GM19455 (cell line): ENCODE results near the gene VSTM2L.
"Not testable (repeated sequence)": the region's sequence is repeated elsewhere in the genome, so short reads cannot be mapped to it uniquely, and the experiment has no call there.

ENCODE experiments used
- ATAC-seq: cut with Tn5 transposase; IDR thresholded peaks from one replicate; pipeline ENCODE4 v1.9.1; 2021; ENCODE audit not compliant: unreplicated experiment

VSTM2L gene, protein sequence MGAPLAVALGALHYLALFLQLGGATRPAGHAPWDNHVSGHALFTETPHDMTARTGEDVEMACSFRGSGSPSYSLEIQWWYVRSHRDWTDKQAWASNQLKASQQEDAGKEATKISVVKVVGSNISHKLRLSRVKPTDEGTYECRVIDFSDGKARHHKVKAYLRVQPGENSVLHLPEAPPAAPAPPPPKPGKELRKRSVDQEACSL

DNA sequence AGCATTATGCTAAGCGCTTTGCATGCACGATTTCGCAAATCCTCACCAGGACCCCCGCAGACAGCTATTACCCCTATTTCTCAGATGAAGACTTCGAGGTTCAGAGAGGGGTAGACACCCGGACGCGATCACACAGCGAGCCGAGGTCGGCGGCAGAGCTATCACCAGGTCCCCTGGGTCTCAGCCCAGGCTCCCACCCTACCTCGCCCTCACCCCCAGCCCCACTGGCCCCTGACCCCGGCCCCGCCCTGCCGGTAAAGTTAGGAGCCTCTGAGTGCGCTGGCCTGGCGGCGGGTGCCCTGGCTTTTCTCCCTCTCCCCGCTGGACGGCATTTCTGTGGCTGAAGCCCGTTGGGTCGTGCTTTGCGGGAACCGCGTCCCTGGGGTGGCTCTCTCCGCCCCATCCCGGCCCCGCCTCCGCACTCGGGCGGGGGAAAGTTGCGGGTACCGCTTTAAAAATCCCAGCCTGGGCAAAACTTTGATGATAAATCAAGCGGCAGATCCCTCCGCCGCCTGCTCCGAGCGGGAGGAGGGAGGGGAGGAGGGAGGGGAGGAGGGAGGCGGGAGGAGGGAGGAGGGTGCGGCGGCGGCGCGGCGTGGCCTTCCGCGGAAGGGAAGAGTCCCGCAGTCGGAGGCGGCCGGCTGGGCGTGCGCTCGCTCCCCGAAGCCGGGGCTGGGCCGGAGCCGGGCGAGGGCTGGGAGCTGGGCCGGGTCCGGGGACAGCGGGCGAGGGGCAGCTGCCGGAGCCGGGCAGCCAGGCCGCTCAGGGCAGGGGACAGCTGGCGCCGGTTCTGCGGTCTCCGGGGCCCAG is at the start of gene VSTM2L:
TSS of gene VSTM2L (plus strand) at position 624 of the 810 bp plus-strand sequence. CDS start 224 bp downstream, outside the sequence.
- ATAC-seq, result no peak

DNA sequence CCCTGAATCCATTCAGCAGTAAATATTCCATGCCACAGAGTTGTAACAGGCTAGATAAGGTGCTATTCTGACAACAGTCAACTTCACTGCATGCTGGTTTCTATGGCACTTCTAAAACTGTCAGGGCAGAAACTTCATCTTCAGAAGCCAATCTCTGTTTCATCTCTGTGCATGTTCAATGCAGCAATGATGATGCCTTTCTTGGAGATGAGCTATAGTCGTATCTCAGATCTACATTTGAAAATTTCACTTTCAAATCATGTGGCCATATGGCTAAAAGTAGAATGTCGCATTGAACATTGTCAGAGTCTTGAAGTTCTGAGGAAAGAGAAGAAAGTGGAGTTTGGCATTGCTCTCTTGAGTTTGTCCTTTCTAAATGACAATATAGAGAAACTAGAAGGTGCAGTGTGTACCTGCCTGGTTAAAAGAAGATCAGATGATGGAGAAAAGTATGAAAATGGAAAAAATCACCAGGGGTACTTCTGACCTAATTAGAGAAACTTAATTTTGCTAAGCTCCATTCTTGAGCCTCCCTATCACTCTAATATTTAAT is 49.0 kb upstream of the VSTM2L start:
- peak; percentile 66 for ATAC-seq

DNA sequence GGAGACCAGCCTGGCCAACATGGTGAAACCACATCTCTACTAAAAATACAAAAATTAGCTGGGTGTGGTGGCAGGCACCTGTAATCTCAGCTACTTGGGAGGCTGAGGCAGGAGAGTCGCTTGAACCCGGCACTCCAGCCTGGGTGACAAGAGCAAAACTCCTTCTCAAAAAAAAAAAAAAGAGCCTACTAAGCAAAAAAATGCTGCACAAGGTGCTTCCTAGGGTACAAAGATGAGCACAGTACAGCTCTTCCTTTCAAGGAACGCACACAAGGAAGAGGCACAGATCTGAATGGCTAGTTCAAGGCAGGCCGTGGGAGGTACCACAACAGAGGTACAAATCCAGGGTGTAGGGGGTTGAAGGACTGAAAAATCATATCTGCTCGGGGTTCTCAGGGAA is 46.9 kb upstream of the VSTM2L start:
- ATAC-seq, result not testable (repeated sequence)

DNA sequence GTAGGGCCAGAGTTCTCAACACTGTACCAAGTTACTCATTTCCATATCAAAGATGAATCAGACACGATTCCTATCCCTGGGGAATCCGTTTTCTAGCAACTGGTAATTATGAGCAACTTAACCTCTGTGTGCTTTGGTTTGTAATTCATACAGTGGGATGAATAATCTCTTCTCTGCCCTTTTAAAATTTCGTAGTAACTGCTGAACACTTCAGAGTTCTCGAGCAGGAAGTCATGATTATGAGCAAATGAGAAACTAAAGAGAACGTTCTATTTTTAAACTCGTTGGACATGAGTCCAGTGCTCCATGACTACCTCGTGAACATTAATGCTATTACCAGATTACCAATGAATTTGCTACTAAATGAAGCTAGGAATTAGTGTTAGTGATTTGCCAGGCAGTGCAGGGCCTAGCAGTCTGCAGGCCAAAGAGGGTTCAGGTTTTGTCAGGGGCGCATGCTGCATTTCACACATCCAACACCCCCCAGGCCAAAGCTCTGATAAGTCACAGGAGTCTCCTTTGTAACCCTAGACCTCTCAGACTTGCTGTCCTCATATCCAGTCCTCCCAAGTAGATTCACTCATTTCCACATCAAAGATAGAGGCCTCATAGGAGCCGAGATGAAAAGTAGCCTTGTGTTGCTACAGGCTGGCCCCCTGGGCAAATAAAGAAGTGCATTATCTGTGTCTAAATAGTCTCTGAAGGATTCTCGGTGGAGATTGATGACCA is 45.8 kb upstream of the VSTM2L start:
- ATAC-seq, result no peak

DNA sequence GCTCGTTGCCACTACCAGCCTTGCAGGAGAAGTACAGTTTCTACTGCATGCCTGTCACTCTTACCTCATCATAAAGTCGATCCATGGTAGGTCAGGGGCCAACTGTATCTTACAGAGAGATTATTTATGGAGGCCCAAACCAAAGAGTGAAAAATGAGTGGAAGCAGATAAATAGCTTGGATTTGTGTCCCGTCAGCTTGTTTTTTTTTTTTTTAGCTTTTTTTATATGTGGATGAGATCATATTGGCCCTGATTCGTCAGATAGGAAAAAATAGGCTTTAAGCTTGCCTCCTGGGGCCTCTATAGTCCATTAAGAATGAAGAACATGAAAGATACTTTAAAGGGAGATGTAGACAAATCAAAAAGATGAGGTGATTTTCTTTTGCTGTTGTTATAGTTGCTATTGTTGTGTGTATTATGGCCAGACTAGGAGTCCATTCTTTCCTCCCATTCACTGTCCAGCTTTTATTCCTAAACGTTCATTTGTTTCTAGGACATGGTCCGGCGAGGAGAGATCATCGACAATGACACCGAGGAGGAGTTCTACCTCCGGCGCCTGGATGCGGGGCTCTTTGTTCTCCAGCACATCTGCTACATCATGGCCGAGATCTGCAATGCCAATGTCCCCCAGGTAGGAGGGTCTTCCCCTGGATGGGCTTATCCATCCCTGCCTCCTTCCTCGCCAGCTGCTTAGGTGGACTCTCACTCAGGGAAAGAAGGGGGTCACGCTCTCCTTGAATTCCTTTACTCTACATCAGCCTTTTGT is 43.3 kb upstream of the VSTM2L start:
- no peak for ATAC-seq

DNA sequence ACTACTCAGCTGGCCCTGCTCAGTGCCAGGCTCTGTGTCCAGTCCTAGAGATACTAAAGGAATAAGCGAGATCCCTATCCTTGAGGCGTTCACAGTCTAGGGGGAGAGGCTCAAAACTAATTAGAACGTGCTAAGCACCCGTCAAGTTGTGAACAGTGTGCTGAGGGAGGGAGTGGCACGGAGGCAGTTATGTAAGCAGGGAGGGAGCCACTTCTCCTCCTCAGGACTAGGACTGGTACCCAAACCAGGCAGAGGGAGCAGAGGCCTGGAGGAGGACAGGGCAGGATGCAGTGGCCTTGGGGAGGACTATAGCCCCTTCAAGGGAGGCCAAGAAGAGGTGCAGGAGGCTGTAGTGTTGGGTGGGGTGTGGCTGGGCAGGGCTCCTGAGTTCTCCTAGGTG is 39.6 kb upstream of the VSTM2L start:
- no peak for ATAC-seq

DNA sequence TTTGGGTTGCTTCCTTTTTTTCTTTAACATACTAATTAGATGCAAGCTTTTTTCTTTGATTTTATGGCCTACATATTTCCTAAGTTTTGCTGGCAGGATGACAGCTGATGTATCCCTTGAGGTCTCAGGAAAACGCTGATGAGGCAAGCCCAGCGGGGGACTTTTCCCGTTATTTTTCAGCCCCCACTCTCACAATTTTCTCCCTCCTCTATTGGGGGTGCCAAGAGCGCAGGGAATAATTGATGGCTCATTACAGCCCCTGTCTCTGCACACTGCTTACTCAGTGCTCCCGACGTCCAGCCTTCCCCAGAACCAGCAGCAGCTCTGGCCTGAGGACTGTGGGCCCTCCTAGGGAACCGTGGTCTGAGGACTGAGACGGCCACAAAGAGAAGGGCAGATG is 38.6 kb upstream of the VSTM2L start:
- no peak for ATAC-seq

DNA sequence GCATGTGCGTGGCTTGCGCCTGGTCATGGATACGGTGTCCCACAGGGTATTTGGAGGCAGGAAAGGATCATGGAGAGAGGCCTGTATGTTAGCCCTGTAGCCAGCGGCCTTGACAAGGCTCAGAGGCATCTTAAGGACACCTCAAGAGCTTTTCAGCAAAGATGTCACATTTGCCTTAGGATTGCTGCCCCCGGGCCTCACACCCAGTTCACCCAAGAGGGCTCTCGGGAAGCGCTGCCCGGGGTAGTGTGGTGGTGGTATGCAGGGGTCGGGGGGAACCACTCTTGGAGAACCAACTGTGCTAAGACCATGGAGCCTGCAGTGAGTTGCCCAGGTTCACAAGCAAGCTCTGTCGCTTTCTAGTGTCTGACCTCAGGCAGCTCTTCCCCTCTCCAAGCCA is 36.9 kb upstream of the VSTM2L start:
- ATAC-seq, result no peak

DNA sequence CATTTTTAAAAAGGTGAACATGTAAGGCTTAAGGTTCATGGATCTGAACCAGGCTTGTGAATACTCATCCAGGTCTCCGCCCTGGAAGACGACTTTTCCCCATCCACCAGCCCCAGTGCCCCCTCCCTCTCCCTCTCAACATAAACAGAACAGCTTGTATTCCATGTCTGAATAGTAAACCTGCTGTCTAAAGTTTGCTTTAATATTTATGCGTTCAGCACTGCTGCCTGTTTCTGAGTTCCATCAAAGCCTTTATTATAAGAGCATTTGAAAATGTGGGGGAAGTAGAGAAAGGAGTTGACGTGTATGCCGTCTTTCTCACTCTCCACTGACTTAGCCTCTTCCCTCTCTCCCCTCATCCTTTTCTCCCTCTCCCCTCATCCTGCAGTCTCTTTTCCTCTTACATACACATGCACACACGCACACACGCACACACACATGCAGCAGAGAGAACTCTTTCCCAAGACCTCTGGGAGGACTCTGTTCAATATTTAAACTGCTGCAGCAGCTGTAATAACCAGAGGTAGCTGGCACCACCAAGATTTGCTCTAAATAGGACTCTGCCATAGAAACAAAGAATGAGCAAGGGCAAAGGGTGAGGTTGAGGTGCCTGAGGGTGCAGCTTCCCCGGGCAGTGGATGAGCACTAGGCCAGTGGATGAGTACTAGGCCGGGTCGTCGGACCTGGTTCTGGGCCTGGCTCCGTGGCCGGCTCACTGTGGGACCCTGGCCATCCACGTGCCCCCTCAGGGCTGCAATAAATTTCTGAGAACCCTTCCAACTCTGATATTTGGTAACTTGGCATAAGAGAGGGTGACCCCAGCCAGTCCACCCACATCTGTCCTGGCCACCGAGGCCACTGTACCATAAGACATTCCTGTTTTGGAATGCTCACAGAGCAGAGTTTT is 35.4 kb upstream of the VSTM2L start:
- no peak for ATAC-seq

DNA sequence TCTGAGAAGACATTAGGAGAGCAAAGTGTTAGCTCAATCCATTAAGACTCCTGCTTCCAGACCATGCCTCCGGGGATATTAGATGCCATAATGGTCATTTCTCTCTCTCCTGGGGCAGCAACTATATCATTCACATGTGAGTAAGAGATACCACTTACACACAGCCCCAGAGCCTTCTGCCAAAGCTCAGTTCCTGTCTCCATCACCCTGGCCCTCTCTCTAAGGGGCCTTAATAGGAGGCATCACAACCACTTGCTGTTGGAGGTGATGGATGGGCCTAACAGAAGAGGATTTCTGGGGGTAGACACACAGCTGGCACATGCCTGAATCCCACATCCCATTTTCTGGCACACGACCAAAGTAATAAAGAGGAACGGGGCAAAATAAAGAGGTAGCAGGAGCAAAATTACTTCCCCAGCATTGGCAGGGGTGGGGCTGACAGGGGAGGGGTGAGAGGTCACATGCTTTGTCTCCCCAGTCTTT is 34.0 kb upstream of the VSTM2L start:
- no peak for ATAC-seq

DNA sequence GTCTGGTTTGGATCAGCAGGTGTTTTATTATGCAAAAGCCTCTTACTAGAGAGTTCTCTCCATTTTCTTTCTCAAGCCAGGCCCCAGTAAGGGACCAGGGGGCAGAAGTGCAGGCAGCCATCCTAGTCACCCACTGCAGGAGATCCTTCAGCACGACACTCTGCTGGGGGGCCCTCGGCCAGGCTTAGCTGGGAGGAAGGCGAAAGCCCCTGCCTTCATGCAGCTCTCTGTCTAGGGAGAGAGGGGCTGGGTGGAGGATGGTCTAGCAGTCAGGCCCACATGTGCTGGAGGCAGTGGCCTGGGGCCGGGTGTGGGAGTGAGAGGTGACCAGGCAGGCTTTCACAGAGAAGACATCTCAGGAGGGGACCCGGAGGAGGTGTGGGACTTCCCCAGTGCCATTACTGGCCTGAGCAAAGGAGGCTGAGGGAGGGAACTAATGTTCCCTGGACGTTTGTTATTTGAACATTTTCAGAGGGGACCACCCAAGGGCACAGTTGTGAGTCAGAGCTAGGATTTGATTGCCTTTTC is 33.5 kb upstream of the VSTM2L start:
- ATAC-seq, result no peak

DNA sequence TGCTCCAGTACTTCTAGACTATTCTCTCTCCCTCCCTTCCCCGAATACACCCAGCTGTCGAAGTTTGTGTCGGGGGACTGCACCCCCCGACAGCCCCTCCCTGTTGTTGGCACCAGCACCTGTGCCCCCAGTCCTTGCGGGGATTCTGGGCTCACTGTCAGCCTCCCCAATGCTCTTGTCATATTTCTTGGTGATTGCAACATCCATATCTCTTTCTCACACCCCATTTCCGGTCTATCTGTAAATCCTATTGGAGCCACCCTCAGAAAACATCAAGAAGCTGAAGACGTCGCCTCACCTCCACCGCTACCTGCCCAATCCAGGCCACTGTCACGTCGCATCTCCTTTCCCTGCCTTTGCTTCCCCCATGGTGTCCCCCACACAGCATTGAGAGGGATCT is 32.6 kb upstream of the VSTM2L start:
- no peak for ATAC-seq

DNA sequence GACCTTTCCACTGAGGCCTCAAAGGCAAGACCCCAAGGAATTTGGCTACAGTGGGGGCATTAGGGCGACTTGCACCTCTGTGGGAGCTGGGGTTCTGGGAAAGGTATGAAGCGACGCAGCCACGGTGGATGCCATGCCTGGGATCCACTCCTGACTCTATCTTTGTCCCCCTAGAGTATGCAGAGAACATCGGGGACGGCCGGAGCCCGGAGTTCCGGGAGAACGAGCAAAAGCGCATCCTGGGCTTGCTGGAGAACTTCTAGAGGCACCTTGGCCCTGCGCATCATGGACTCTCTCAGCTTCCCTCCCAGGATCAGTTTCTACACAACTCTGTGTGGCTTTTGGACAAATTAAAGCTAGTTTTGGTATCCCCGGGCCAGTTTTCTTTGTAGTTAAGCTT is 31.2 kb upstream of the VSTM2L start:
- no peak for ATAC-seq

DNA sequence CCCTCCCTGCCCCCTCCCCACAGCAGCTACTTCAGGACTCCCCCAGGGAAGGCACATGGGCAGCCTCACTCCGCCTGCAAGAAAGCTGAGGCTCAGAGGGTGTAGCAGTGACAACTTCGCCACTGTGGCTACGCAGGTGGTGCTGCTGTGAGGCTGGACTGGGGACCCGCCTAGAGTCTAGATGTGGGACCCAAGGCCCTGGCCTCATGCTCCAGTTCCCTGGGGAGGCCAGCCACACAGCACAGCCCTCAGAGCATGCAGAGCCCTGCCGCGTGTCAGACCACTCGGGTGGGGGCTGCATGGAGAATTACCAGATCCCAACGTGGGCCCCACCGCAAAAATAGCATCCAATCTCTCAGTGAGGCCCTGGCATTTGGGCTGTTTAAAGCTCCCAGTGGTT is 30.8 kb upstream of the VSTM2L start:
- no peak for ATAC-seq

DNA sequence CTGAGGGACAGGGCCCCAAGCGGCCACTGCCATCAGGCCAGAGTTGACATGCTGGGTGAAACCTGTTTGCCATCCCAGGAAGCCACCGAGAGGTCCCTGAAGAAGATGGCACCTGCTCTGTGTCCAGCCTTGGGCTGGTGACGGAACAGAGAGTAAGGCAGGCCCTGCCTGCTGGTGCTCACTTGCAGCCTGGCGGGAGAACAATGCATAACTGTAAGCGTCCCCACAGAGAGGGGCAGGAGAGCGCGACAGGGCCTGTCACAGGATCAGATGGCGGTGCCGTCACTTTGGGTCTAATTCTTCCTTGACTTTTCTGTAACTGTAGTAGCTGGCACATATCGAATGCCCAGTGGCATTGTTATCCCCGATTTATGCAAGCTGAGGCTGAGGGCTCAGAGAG is 29.0 kb upstream of the VSTM2L start:
- no peak for ATAC-seq

DNA sequence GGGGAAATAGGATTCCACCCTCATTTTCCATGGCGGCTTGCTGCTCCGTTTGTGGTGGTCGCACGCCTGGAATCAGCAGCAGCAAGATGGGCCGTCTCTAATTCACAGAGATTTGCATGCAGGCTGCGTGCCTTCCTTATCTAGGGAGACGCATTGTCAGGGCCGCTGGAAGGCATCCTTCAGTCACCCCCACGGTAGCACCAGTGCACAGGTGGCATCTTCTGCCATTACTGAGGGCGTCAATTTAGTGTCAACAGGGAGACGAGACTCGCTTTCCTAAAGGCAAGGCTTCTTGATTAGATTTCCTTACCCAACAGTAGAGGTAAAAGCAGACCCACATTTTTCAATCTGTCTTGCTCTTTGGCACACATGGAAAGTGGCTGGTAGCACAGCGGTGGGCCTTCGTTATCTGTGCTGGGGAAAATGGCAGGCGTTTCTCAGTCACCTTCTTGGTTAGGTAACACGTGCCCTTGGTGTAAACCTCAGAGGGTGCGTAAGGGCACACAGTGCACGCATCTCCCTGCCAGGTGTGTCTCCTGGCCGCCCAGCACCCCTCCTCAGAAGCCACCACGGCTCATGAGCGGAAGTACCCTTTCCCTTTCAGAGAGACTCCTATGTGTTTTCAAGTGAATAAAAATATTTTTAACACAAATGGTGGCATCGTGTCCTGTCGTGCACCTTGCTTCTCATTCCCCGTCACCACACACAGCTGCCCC is 27.3 kb upstream of the VSTM2L start:
- no peak for ATAC-seq

DNA sequence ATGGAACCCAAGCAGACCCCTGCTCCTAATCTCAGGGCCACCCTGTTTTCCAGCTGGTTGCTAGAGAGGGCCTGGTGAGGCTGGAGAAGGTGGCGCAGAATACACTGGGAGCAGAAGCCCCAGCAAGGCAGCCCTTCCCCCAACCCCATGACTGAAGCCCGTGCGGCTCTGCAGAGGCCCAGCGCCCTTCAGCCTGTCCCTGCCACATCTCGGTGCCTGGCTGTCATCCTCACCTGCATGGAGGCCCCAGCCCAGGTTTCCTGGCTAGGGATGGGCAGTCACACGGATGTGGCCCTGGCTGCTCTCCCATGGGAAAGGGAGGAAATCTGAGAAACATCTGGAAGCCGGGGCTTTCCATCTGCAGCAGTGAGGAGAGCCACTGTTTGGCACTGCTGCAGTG is 26.1 kb upstream of the VSTM2L start:
- no peak for ATAC-seq

DNA sequence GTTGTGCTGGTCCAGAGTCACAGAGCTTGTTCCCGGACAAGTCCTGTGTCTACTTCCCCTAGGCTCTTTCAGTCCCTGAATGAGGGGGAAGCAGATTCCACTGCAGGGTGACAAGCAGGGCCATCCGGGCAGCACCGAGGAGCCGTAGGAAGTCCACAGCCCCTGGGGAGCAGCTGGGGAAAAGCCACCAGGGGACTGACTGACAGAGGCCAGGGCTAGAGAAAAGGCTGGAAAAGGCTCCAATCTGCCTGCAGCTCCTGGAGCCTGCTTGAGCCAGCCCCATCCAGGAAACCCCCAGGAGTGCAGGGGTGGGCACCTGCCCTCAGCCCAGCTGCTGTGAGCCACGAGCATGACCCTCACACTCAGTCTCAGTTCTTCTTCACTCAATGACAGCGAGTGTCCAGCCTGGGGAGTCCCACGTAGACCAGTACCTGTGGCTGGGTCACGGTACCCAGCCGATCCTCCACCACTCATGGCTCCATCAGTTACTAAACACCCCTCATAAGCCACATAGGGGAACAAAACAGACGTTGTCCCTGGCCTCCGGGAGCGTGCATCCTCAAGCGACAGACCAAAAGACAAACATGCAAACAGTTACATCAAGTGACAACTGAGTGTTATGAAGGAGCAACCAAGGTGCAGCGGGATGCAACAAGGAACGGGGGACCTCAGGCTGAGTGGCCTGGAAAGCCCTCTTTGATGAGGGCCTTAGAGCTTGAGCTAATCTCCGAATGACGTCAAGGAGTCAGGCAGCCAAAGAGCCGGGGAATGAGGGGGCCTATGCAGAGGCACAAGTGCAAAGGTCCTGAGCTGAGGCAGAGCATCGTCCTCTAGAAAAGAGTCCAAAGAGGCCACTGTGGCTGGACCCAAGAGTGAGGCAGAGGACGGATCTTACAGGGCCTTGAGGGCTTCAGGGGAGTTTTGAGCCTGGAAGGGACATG is 24.8 kb upstream of the VSTM2L start:
- ATAC-seq, result no peak
